HG02759 (cell line): ENCODE data around the gene TFPT.
A peak's percentile ranks its signal among the peaks of the same experiment; 100 is the strongest.

Experiments
- ATAC-seq: cut with Tn5 transposase; IDR thresholded peaks from one replicate; pipeline ENCODE4 v1.9.1; 2021; ENCODE audit warnings: mild to moderate bottlenecking, moderate library complexity; ENCODE audit not compliant: unreplicated experiment

The TFPT gene

GRCh38 chr19:54149021-54149812 lies 33.8 kb upstream of the TFPT start:
- no peak for ATAC-seq

- ATAC-seq: no peak
Observed at GRCh38 chr19:54148158-54148557, 32.7 kb upstream of the TFPT start.

- ATAC-seq: no peak
Observed at GRCh38 chr19:54147676-54148075, 32.2 kb upstream of the TFPT start.

- ATAC-seq: no peak
Observed at GRCh38 chr19:54145541-54146158, 30.2 kb upstream of the TFPT start.

- ATAC-seq: no peak
Observed at GRCh38 chr19:54142166-54142780, 26.8 kb upstream of the TFPT start.

- no peak for ATAC-seq
Observed at GRCh38 chr19:54141356-54141755, 25.9 kb upstream of the TFPT start.

GRCh38 chr19:54138489-54139256 lies 23.2 kb upstream of the TFPT start:
- no peak for ATAC-seq

- ATAC-seq: no peak
Observed at GRCh38 chr19:54137699-54138488, 22.4 kb upstream of the TFPT start, which contains the start of gene CNOT3. Gene CNOT3 (plus strand): TSS chr19:54137762. CDS start chr19:54142979, 5,217 bp downstream.

- peak; percentile 79 for ATAC-seq
Observed at GRCh38 chr19:54136864-54137698, 21.6 kb upstream of the TFPT start.

- no peak for ATAC-seq
Observed at GRCh38 chr19:54136086-54136863, 20.8 kb upstream of the TFPT start.

GRCh38 chr19:54133957-54134590 lies 18.6 kb upstream of the TFPT start:
- ATAC-seq: no peak

- no peak for ATAC-seq
Observed at GRCh38 chr19:54133312-54133956, 18.0 kb upstream of the TFPT start.

GRCh38 chr19:54129617-54129996 lies 14.2 kb upstream of the TFPT start:
- no peak for ATAC-seq

- no peak for ATAC-seq
Observed at GRCh38 chr19:54128796-54129616, 13.5 kb upstream of the TFPT start.

- no peak for ATAC-seq
Observed at GRCh38 chr19:54128441-54128725, 12.9 kb upstream of the TFPT start.

- no peak for ATAC-seq
Observed at GRCh38 chr19:54127688-54128440, 12.4 kb upstream of the TFPT start.

GRCh38 chr19:54125713-54126112 lies 10.3 kb upstream of the TFPT start:
- ATAC-seq: no peak
